H54 (cell line): ENCODE data around the gene CLTB.
"Not testable (repeated sequence)": the region's sequence is repeated elsewhere in the genome, so short reads cannot be mapped to it uniquely, and the experiment has no call there.

Source experiments
- DNase-seq: peaks from one replicate; pipeline ENCODE4 v3.0.0; 2011; ENCODE audit warnings: low spot score, mixed read lengths; ENCODE audit not compliant: insufficient read length
- FAIRE-seq: peaks from 3 replicates; lab custom pipeline; 2011; peaks lifted over from hg19 to GRCh38; lab: Jason Lieb, UNC
- POLR2A ChIP-seq: IDR thresholded peaks from 2 replicates; pipeline ENCODE4 v1.6.1; 2011; ENCODE audit warnings: low read depth, mild to moderate bottlenecking, low read length

Gene CLTB

DNA sequence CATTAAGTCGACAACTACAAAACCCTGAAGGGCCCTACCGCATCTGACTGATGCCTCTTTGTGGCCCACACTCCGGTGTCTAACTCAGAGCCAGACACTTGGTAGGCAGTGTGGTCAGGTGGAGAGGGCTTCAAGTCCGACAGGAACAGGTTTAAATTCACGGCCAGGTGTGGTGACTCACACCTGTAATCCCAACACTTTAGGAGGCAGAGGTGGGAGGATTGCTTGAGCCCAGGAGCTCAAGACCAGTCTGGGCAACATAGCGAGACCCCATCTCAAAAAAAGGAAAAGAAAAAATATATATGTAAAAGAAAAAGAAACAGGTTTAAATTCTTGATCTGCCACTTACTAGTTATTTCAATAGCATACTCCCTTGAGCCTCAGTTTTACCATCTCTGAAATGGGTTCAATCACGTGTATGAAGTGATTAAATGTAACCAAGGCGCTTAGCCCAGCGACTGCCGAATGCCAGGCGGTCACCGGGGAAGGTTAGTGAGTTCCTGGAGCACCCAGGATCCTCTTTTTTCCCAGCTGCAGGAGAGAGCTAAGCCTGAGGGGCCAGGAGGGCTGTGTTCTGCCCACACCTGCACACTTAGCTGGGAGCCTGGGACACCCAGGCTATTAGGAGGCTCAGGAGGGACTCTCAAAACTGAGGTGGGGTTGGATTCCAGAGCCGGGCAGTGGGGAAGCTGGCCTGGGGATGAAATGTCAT is 943 bp downstream of the CLTB start:
- FAIRE-seq (no peak), DNase-seq (no peak)
- no peak for TF ChIP-seq POLR2A

DNA sequence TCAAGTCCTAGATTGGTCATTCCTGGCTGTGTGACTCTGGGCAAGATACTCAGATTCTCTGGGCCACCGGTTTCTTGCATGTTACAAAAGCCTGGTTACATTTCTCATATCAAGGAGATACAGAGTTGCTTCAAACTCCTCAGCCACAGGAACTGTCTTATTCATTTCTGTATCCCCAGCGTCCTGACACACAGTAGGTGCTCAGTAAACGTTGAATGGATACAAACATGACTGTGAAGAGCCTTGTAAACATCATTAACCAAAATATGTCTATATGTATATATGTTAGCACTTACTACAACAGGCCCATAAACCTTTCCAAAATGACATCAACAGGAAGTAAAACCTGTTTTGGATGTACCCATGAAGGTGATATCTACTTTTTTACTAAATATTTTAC is 1.6 kb downstream of the CLTB start:
- DNase-seq (no peak), FAIRE-seq (no peak)
- no peak for TF ChIP-seq POLR2A

DNA sequence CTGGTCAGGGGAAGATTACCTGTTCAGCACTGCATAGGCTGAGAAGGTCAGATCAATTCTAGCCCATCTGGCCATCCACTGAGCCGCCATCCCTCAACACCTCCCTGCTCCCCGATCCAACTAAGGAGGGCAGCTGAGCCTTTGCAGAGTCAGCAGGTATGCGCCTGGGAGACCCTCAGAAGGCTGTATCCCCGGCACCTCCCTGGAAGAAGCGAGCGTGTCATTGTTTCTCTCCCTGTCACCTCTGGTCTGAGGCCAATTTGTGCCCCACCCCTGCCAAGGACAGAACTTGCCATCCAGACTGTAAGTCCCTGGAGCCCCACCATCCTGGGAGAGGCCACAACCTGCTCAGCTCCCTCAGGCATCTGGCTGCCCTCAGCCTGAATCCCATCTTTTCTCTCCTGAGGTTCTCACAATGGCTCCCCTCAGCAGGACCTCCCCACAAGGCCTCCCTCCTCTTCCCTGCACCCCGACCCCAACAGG is 2.6 kb downstream of the CLTB start:
- DNase-seq (no peak), FAIRE-seq (no peak)
- no peak for TF ChIP-seq POLR2A

DNA sequence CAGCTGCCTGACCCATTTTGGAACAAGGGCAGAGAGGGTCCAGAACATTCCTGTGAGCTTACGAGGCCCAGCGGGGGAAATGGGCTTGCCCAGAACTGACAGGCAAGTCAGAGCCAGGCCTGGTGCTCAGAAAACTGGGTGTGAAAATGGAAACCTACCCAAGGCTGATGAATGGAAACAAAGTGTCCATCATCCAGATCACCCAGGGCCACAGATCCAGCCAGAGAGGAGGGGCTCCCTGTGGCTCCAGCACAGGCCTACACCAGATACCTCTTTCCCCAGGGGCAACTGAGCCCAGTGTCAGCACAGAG is 3.1 kb downstream of the CLTB start:
- no peak for TF ChIP-seq POLR2A
- FAIRE-seq (no peak), DNase-seq (no peak)

DNA sequence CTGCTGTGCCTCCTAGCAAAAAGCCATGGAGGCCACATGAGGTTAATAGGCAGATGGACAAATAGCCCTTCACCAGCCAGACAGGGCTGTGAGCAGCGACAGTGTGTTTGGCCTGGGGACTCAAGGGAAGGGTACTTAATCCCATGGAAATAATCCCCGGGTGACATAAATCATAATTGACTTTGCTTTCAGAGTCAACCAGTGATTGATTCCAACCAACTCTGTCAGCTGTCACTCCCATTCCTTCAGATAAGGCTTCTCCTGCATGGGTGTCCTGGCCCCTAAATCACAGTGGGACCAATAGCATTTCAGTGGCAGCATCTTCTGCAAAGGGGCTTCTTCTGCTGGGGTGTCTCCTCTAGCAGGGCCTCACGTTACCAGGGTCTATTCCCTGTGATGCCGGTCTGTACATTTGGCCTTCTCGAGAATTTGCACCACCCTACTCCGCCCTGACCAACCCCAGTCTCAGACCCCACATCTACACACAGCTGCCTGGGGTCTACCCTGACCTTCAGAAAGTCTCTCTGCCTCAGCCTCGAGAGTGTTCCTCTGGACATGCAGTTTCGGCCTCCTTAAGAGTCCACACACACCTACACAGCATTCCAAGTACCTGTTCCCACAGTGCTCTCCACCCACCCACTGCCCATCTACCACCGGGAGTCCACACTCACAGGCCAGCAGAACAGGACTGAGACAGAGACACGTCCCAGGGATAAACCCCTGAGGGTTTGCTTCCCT is 3.7 kb downstream of the CLTB start:
- DNase-seq (no peak), FAIRE-seq (no peak)
- TF ChIP-seq POLR2A: no peak

DNA sequence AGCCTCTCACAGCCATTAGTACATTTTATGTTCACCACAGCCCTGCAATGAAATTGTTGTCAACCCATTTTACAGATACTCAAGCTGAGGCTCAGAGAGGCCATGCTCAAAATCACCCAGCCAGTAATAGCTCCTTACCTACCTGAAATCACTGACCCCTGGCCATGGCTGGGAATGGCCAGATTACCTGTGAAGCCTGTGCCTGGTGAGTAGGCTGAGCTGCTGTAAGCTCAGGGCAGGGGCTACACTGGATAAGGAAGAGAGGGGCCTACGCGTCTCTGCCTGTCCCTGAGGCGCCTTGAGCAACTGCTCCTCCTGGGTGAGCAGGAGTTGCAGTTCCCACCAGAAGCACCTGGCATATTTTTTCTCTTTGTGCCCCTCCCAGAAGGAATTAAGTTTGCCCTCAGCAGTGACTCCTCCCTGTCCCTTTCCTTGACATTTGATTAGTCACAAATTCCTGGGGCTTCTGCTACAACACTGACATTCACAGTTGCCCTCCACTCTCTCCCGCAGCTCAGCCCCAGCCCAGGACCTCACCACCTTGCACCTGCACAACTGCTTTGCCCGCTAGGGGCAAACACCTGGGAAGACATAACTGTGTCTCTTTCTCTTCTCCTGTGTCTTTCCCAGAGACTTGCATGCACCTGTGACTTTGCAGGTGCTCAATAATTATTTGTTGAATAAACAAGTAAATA is 5.7 kb downstream of the CLTB start:
- DNase-seq (peak; percentile 42), FAIRE-seq (no peak)
- no peak for TF ChIP-seq POLR2A

DNA sequence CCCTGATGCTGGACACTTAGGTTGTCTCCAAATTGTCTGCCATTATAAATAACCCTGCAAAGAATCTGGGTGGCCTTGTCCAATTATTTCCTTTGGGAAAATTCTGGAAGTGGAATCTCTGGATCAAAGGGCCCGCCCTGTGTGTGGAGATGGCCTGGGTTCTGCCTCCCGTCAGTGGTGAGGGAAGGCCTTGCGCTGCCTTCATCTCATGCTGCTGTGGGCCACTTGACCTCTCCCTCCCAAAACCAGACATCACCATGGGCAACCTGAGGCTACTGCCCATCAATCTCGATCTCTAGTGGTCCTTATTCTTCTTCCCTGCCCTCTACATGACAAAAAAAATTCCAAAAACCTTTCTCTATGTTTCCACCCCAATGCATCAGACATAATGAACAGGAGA is 6.6 kb downstream of the CLTB start:
- TF ChIP-seq POLR2A: no peak
- DNase-seq: no peak
- no peak for FAIRE-seq

DNA sequence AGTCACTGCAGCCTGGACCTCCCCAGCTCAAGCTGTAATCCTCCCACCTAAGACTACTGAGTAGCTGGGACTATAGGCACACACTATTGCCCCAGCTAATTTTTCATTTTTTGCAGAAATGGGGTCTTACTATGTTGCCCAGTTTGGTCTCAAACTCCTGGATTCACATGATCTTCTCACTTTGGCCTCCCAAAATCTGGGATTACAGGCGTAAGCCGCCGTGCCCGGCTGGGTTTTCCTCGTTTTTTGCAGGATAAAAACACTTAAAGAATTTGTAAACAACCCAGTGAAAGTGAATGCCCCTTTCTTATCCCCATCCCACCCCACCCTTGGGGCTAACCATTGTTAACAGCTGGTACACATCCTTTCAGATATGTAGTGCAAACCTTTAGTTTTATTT is 7.7 kb downstream of the CLTB start:
- no peak for DNase-seq
- no peak for TF ChIP-seq POLR2A
- FAIRE-seq: no peak

DNA sequence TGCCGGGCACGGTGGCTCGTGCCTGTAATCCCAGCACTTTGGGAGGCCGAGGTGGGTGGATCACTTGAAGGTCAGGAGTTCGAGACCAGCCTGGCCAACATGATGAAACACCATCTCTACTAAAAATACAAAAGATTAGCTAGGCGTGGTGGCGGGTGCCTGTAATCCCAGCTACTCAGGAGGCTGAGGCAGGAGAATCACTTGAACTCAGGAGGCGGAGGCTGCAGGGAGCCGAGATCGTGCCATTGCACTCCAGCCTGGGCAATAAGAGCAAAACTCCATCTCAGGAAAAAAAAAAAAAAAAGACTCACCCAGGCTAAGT is 8.1 kb downstream of the CLTB start:
- DNase-seq, FAIRE-seq: not testable (repeated sequence)

DNA sequence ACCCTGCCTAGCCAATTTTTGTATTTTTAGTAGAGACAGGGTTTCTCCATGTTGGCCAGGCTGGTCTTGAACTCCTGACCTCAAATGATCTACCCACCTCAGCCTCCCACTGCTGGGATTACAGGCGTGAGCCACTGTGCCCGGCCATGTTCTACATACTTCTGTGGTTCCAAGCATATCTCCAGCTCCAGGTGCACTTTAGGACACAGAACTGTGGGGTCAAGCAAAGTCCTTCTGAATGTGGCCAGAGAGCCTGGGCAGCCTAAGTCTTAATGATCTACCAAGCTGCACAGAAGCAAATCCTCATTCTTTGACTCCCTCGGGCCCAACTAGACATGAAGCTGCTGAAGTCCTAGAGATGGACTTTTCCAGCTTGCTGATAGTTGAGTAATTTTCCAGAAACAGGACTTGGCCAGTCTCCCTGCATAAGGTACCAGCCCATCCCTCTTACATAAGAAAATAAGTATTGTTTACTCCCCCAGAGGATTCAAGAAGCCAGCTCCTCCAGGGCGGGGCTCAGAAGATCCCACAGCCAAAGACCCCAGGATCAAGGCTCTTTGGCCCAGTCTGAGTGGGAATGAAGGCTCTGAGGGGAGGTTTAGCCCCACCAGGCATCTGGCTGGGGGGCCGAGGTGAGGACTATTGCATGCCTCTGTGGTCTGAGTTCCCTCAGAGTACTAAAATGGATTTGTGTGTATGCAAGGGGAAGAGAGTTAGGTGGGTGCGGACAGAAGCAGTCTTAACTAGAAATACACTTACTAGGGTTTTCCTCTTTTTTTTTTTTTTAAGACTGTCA is 8.7 kb downstream of the CLTB start:
- TF ChIP-seq POLR2A: no peak
- FAIRE-seq: no peak
- no peak for DNase-seq

DNA sequence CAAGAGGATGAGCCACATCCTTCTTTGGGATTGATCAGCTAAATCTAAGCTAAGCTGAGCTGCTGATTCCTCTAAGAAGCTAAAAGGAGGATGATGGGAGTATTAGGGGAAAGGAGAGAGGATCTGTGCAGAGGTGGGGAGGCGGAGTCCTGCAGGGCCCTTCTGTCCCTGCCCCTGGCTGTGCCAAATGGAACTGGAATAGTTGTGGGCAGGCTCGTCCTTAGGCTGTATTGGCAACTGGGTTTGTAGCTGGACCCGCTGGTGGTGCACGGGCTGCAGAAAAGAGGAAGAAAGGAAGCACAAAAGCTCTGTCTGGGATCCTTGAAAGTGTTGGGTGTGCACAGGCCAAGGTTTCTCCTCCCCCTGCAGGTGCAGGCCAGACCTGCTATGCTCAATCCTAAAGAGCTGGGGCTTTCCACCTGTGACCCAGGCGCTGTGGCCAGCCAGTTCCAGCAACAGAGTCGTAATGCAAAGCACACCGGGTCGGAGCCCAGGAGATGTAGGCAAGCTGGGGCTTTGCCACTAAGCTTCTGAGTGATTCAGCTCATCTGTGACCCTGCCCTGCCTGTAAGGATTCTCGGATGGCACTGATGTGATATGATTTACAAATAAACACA is 9.8 kb downstream of the CLTB start:
- TF ChIP-seq POLR2A: no peak
- no peak for DNase-seq
- no peak for FAIRE-seq

DNA sequence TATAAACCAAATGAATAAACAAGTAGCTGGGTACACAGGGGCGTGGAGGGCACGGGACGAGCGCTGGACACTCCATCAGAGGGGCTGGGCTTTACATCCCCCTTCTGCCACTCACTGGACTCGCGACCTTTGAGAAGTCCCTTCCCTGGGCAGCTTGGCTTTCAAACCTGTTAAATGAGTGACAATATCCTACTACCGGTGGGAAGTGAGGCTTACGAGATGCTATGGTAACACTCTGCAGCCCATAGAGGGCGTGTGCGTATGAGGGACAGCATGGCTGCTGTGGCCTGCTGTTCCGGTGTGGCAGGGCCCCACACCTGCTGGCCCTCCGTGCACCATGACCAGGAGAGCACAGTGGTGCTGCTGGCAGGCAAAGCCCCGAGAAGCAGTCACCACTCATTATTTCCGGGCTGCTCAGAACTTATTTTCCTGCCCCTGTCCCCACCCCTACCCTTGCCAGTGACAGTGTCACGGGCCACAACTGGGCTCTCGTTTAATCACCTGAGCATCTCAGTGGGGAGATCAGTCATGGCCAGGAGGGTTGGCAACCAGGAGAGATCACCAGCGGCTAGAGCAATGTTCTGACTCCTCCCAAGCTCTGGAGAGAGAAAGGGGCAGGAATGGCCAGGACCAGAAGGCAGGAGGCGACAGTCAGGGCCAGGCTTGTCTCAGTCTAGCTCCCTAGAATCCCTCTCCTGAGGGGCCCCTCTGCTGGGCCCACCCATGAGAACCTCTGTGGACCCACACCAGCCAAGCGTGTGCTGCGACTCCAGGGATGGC is 10.5 kb downstream of the CLTB start:
- no peak for DNase-seq
- no peak for FAIRE-seq
- TF ChIP-seq POLR2A: no peak

DNA sequence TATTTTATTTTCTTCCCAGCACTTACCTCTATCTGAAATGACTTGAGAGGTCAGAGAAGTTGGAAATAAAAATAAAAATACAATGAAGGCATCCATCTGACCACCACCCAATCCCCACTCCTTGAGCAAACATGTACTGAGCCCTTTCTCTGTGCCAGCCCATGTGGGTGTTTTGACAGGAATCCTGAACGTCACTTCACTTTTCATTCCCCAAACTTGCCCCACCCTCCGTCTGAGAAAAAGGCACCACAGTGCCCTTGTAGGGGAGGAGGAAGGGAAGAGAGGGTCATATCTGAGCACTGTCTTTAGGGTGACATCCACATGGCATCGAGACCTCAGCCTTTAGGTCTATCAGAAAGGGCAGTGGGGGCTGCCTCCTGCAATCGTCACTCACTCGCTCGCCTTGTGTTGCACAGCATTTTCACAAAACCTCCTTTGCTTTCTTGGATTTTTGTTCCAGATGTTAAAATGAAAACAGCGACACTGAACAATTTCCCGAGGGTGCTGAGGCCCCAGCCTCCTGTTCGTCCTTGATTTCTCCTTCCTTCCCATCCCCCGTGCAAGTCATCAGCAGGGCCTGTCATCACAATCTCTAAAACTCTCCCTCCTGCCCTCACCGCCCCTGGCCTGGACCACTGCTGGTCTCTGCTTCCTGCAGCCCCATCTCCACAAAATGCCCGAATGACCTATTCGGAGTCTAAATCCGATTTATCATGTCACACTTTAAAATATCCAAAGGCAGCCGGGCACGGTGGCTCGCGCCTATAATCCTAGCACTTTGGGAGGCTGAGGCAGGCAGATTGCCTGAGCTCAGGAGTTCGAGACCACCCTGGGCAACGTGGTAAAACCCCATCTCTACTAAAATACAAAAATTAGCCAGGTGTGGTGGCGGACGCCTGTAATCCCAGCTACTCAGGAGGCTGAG is 14.8 kb downstream of the CLTB start:
- DNase-seq (no peak), FAIRE-seq (no peak)
- no peak for TF ChIP-seq POLR2A
